Measurements from ENCODE around the gene ATRNL1. TPM values are rescaled to one million over a fixed set of nuclear protein-coding genes. Genes with fewer than 3 reads are reported as not detected.

The ATRNL1 gene
- total and polyA plus RNA-seq, 2 experiments from 2014 or later: 4.8 to 29.7 TPM

- TF ChIP-seq ZNF462 (CRISPR knock-in tag; IDR thresholded peaks at IDR 0.05) (no peak), POLR2AphosphoS5 (IDR thresholded peaks at IDR 0.05; ENCODE audit: low read depth) (no peak), STAT1 (IDR thresholded peaks at IDR 0.05; ENCODE audit: unreplicated experiment) (no peak), NANOG (IDR thresholded peaks at IDR 0.05; ENCODE audit: borderline replicate concordance) (no peak), ZNF114 (CRISPR knock-in tag; IDR thresholded peaks at IDR 0.05) (no peak), REST (IDR thresholded peaks at IDR 0.05; ENCODE audit: unreplicated experiment) (no peak), CREB1 (CRISPR knock-in tag; IDR thresholded peaks at IDR 0.05; ENCODE audit: low read depth) (no peak)
Observed at GRCh38 chr10:115942101-115942500, 848.9 kb downstream of the ATRNL1 start (continued).

Data from GM23338 (cell line).